Liver (tissue), 9 donors: Measurements from ENCODE around the gene GXYLT2. TPM values are rescaled to one million over a fixed set of nuclear protein-coding genes. Genes with fewer than 3 reads are reported as not detected.

ENCODE experiments used
- DNase-seq: peaks from one replicate; pipeline ENCODE4 v3.0.0-alpha.2; 2017; ENCODE audit warnings: low spot score
- H3K27ac ChIP-seq, 2 donors: one replicate each; pipeline ENCODE4 v1.7.0; 2013; ENCODE audit warnings: inconsistent platforms in 2 of 2, low read length in 2 of 2, control low read depth in 1 of 2, low read depth in 1 of 2, mild to moderate bottlenecking in 1 of 2
- H3K27me3 ChIP-seq, 4 donors: one replicate each; pipeline versions ENCODE4 v1.6.1 to v1.7.0; 2013; ENCODE audit warnings: low read length in 3 of 4, inconsistent platforms in 1 of 4, mild to moderate bottlenecking in 1 of 4, moderate library complexity in 1 of 4; ENCODE audit not compliant: control insufficient read depth in 4 of 4, insufficient read depth in 4 of 4
- H3K36me3 ChIP-seq, 4 donors: one replicate each; pipeline versions ENCODE4 v1.6.1 to v1.7.0; 2013; ENCODE audit warnings: low read length in 3 of 4, mild to moderate bottlenecking in 3 of 4, low read depth in 1 of 4, moderate library complexity in 1 of 4; ENCODE audit not compliant: control insufficient read depth in 4 of 4, insufficient read depth in 3 of 4
- H3K4me1 ChIP-seq, 4 donors: one replicate each; pipeline versions ENCODE4 v1.6.1 to v1.7.0; 2013; ENCODE audit warnings: low read length in 3 of 4, mild to moderate bottlenecking in 3 of 4, moderate library complexity in 1 of 4; ENCODE audit not compliant: control insufficient read depth in 4 of 4, insufficient read depth in 4 of 4
- H3K4me3 ChIP-seq, 3 donors: one replicate each; pipeline versions ENCODE4 v1.6.1 to v1.7.0; 2013; ENCODE audit warnings: low read length in 3 of 3, control low read depth in 1 of 3, low read depth in 1 of 3, mild to moderate bottlenecking in 1 of 3
- H3K9ac ChIP-seq, 2 donors: one replicate each; pipeline ENCODE4 v1.7.0; 2013; ENCODE audit warnings: low read length in 2 of 2, mild to moderate bottlenecking in 2 of 2, moderate library complexity in 2 of 2, control low read depth in 1 of 2, low read depth in 1 of 2
- H3K9me3 ChIP-seq, 4 donors: one replicate each; pipeline versions ENCODE4 v1.6.1 to v1.7.0; 2013; ENCODE audit warnings: low read length in 3 of 4; ENCODE audit not compliant: control insufficient read depth in 4 of 4
- EGR1 ChIP-seq, 2 donors: IDR thresholded peaks; 2 replicates each; pipeline ENCODE4 v1.6.1; 2016 to 2018; ENCODE audit warnings: antibody characterized with exemption in 2 of 2, low read depth in 2 of 2
- FOXA1 ChIP-seq: IDR thresholded peaks from 2 replicates; pipeline ENCODE4 v1.6.1; 2016; ENCODE audit warnings: antibody characterized with exemption
- FOXA2 ChIP-seq: IDR thresholded peaks from 2 replicates; pipeline ENCODE4 v1.6.1; 2016; ENCODE audit warnings: antibody characterized with exemption
- GABPA ChIP-seq, 2 donors: IDR thresholded peaks in 1 of 2; conservative IDR thresholded peaks in 1 of 2; 2 replicates each; pipeline ENCODE4 v1.6.1; 2016; ENCODE audit warnings: antibody characterized with exemption in 2 of 2, mild to moderate bottlenecking in 1 of 2, moderate library complexity in 1 of 2
- HNF4A ChIP-seq, 2 donors: conservative IDR thresholded peaks; 2 replicates each; pipeline ENCODE4 v1.6.1; 2016; ENCODE audit warnings: antibody characterized with exemption in 2 of 2, mild to moderate bottlenecking in 2 of 2
- HNF4G ChIP-seq: IDR thresholded peaks from 2 replicates; pipeline ENCODE4 v1.6.1; 2016; ENCODE audit warnings: antibody characterized with exemption
- JUND ChIP-seq, 2 donors: IDR thresholded peaks; 2 replicates each; pipeline ENCODE4 v1.6.1; 2016; ENCODE audit warnings: antibody characterized with exemption in 2 of 2
- NR2F2 ChIP-seq: IDR thresholded peaks from 2 replicates; pipeline ENCODE4 v1.6.1; 2016; ENCODE audit warnings: antibody characterized with exemption
- RAD21 ChIP-seq, 2 donors: IDR thresholded peaks; 2 replicates each; pipeline ENCODE4 v1.6.1; 2016; ENCODE audit warnings: antibody characterized with exemption in 2 of 2, mild to moderate bottlenecking in 2 of 2
- RXRA ChIP-seq, 2 donors: IDR thresholded peaks; 2 replicates each; pipeline ENCODE4 v1.6.1; 2017 to 2018; ENCODE audit warnings: antibody characterized with exemption in 2 of 2, mild to moderate bottlenecking in 1 of 2
- SP1 ChIP-seq: IDR thresholded peaks from 2 replicates; pipeline ENCODE4 v1.6.1; 2018; ENCODE audit warnings: antibody characterized with exemption, mild to moderate bottlenecking
- TAF1 ChIP-seq: conservative IDR thresholded peaks from 2 replicates; pipeline ENCODE4 v1.6.1; 2016; ENCODE audit warnings: antibody characterized with exemption, mild to moderate bottlenecking
- YY1 ChIP-seq: IDR thresholded peaks from 2 replicates; pipeline ENCODE4 v1.6.1; 2016; ENCODE audit warnings: antibody characterized with exemption, mild to moderate bottlenecking
- WGBS: extraction: QIAGEN DNeasy Blood & Tissue Kit; methylation state at CpG from one replicate; pipeline ENCODE4 v1.1.7; 2013; 5-methylcytosine and 5-hydroxymethylcytosine counted together
- polyA plus RNA-seq, 2 donors: library from polyadenylated mRNA; stranded (reverse) in 1 of 2; unstranded in 1 of 2; fragments of 200-250 nt in 1 of 2; fragments of >200 nt in 1 of 2; fragmentation: Nextera tagmentation in 1 of 2; extraction: Ambion mirVana in 1 of 2; gene quantifications; one replicate each; pipeline versions ENCODE4 v1.2.1 to v1.2.3, GENCODE V29; 2013 to 2015
- total RNA-seq, 2 donors: library from RNA; depleted of rRNA; stranded (reverse); fragments of >200 nt; gene quantifications; one replicate each; pipeline ENCODE4 v1.2.3, GENCODE V29; 2014
- TF ChIP-seq, protein P1 (sequence below): IDR thresholded peaks from 2 replicates; pipeline ENCODE4 v1.6.1; 2016; ENCODE audit warnings: antibody characterized with exemption
- TF ChIP-seq, protein P2 (sequence below): IDR thresholded peaks from 2 replicates; pipeline ENCODE4 v1.6.1; 2016; ENCODE audit warnings: antibody characterized with exemption
- TF ChIP-seq, protein P3 (sequence below): IDR thresholded peaks from 2 replicates; pipeline ENCODE4 v1.6.1; 2016; ENCODE audit warnings: antibody characterized with exemption, mild to moderate bottlenecking
- TF ChIP-seq, protein P4 (sequence below): IDR thresholded peaks from 2 replicates; pipeline ENCODE4 v1.6.1; 2016; ENCODE audit warnings: antibody characterized with exemption
- donor health status: healthy.
- donor health status: healthy.
- donor health status: healthy.
- donor health status: healthy.
- donor health status: healthy.

Gene GXYLT2
- total and polyA plus RNA-seq, 4 donors, result 0.06 to 0.98 (median 0.10) TPM

DNA sequence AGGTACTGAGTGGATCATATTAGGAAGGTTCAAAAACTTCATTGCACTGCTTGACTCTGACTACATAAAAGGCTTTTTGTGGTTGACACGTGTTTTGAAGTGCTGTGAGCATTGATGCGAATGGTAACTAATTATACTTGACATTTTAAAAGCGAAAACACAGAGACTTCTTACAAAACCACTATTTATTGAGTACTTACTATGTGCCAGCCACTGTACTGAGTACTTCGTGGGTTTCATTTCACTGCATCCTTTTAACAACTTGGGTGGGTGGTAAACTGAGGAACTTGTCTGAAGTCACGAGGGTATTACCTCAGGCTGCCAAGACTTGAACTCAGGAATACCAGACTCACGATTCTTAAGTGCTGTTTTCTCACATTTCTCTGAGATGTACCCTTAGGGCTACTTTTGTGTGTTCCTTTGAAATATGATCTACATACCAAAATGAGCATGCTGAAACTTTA, 63.4 kb downstream of the GXYLT2 start:
- Histone ChIP-seq H3K27me3 (no peaks in the 10 kb centered on the region), H3K36me3 (no peaks in the 10 kb centered on the region), H3K27ac (no peak overlapping the region), H3K4me1 (peaks cover 7 to 32% (median 12%) of the 10 kb centered on the region in 4 donors), H3K4me3 (no peak overlapping the region), H3K9me3 (no peaks in the 10 kb centered on the region), H3K9ac (no peak overlapping the region)
- TF ChIP-seq, protein P1, sequence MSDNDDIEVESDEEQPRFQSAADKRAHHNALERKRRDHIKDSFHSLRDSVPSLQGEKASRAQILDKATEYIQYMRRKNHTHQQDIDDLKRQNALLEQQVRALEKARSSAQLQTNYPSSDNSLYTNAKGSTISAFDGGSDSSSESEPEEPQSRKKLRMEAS, result no peak
- TF ChIP-seq HNF4G, result no peak
- TF ChIP-seq, protein P2, sequence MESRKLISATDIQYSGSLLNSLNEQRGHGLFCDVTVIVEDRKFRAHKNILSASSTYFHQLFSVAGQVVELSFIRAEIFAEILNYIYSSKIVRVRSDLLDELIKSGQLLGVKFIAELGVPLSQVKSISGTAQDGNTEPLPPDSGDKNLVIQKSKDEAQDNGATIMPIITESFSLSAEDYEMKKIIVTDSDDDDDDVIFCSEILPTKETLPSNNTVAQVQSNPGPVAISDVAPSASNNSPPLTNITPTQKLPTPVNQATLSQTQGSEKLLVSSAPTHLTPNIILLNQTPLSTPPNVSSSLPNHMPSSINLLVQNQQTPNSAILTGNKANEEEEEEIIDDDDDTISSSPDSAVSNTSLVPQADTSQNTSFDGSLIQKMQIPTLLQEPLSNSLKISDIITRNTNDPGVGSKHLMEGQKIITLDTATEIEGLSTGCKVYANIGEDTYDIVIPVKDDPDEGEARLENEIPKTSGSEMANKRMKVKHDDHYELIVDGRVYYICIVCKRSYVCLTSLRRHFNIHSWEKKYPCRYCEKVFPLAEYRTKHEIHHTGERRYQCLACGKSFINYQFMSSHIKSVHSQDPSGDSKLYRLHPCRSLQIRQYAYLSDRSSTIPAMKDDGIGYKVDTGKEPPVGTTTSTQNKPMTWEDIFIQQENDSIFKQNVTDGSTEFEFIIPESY, result no peak
- TF ChIP-seq HNF4A (conservative IDR thresholded peaks at IDR 0.05), result no peak
- TF ChIP-seq RXRA (IDR thresholded peaks at IDR 0.05), result no peak
- TF ChIP-seq YY1, result no peak
- no peak for TF ChIP-seq RAD21 (IDR thresholded peaks at IDR 0.05)
- no peak for TF ChIP-seq EGR1 (IDR thresholded peaks at IDR 0.05; ENCODE audit: low read depth in 2 of 2)
- no peak for TF ChIP-seq TAF1
- no peak for TF ChIP-seq SP1
- TF ChIP-seq, protein P3, sequence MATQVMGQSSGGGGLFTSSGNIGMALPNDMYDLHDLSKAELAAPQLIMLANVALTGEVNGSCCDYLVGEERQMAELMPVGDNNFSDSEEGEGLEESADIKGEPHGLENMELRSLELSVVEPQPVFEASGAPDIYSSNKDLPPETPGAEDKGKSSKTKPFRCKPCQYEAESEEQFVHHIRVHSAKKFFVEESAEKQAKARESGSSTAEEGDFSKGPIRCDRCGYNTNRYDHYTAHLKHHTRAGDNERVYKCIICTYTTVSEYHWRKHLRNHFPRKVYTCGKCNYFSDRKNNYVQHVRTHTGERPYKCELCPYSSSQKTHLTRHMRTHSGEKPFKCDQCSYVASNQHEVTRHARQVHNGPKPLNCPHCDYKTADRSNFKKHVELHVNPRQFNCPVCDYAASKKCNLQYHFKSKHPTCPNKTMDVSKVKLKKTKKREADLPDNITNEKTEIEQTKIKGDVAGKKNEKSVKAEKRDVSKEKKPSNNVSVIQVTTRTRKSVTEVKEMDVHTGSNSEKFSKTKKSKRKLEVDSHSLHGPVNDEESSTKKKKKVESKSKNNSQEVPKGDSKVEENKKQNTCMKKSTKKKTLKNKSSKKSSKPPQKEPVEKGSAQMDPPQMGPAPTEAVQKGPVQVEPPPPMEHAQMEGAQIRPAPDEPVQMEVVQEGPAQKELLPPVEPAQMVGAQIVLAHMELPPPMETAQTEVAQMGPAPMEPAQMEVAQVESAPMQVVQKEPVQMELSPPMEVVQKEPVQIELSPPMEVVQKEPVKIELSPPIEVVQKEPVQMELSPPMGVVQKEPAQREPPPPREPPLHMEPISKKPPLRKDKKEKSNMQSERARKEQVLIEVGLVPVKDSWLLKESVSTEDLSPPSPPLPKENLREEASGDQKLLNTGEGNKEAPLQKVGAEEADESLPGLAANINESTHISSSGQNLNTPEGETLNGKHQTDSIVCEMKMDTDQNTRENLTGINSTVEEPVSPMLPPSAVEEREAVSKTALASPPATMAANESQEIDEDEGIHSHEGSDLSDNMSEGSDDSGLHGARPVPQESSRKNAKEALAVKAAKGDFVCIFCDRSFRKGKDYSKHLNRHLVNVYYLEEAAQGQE, result no peak
- TF ChIP-seq FOXA1, result no peak
- TF ChIP-seq GABPA (IDR thresholded peaks at IDR 0.05 in 1 of 2, conservative IDR thresholded peaks at IDR 0.05 in 1 of 2), result no peak
- TF ChIP-seq FOXA2, result no peak
- 87% methylated on average over 6 of the region's 6 CpGs for WGBS
- no peak for DNase-seq

DNA sequence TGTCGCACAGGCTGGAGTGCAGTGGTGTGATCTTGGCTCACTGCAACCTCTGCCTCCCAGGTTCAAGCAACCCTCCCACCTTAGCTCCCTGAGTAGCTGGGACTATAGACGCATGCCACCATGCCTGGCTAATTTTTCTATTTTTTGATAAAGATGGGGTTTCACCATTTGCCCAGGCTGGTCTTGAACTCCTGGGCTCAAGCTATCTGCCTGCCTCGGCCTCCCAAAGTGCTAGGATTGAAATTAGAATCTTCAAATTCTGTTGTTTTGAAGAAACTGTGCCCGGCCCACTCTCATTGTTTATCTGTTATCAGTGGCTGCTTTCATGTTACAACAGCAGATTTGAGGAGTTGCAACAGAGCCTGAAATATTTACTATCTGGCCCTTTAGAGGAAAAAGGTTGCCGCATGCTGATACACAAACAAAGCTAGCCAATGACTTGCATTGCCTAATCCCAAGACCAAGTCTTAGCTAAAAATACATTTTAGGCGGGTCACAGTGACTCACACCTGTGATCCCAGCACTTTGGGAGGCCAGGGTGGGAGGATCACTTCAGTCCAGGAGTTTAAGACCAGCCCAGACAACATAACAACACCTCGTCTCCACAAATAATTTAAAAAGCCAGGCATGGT, 65.6 kb downstream of the GXYLT2 start:
- H3K27me3 ChIP-seq, result no peaks in the 10 kb centered on the region
- WGBS, result 43% methylated on average over 7 of the region's 7 CpGs
- H3K4me1 ChIP-seq, result peaks cover 12 to 45% (median 27%) of the 10 kb centered on the region in 4 donors
- H3K9ac ChIP-seq, result no peak overlapping the region
- H3K4me3 ChIP-seq, result no peak overlapping the region
- no peaks in the 10 kb centered on the region for H3K36me3 ChIP-seq
- H3K27ac ChIP-seq, result peak overlapping the region; percentile 60 to 73
- DNase-seq, result no peak
- no peaks in the 10 kb centered on the region for H3K9me3 ChIP-seq
- TF ChIP-seq YY1 (peak; percentile 82), FOXA2 (peak; percentile 83), JUND (IDR thresholded peaks at IDR 0.05) (peak; percentile 95 to 97), FOXA1 (peak; percentile 63), HNF4G (peak; percentile 55), TAF1 (no peak), RAD21 (IDR thresholded peaks at IDR 0.05) (peak; percentile 33 to 41), GABPA (IDR thresholded peaks at IDR 0.05 in 1 of 2, conservative IDR thresholded peaks at IDR 0.05 in 1 of 2) (no peak), EGR1 (IDR thresholded peaks at IDR 0.05; ENCODE audit: low read depth in 2 of 2) (peak in 1 of 2 donors; percentile 45), NR2F2 (peak; percentile 33), HNF4A (conservative IDR thresholded peaks at IDR 0.05) (peak; percentile 84 to 90)
- TF ChIP-seq, protein P3, result peak; percentile 55
- TF ChIP-seq, protein P2, result no peak
- TF ChIP-seq, protein P1, result peak; percentile 83
- TF ChIP-seq, protein P4, sequence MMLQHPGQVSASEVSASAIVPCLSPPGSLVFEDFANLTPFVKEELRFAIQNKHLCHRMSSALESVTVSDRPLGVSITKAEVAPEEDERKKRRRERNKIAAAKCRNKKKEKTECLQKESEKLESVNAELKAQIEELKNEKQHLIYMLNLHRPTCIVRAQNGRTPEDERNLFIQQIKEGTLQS, result peak; percentile 92
